Breast epithelium (tissue), 3 donors: ENCODE measurements around the gene KCNH4.

Experiments
- POLR2A ChIP-seq: fragments of 450-650 bp; IDR thresholded peaks from one replicate; pipeline ENCODE4 v1.6.1; 2016; ENCODE audit warnings: antibody characterized with exemption, mild to moderate bottlenecking, moderate library complexity
- POLR2AphosphoS5 ChIP-seq, 3 donors: sonication (generic); formaldehyde crosslinking; IDR thresholded peaks; one replicate each; pipeline ENCODE4 v1.6.1; 2017; ENCODE audit warnings: antibody characterized with exemption in 3 of 3

GRCh38 chr17:42178817-42179216 lies 2.1 kb downstream of the KCNH4 start:
- TF ChIP-seq POLR2AphosphoS5 (IDR thresholded peaks at IDR 0.05): no peak
- no peak for TF ChIP-seq POLR2A
